CD4-positive, alpha-beta T cell treated with Interleukin-12 subunit alpha and Interleukin-12 subunit beta, for 1 hour (primary cell): Measurements from ENCODE around the gene SEL1L3.
"Not testable (repeated sequence)": the region's sequence is repeated elsewhere in the genome, so short reads cannot be mapped to it uniquely, and the experiment has no call there.

Experiments used
- DNase-seq: peaks from one replicate; pipeline ENCODE4 v3.0.0-alpha.2; 2020

The SEL1L3 gene

GRCh38 chr4:25879587-25879986 lies 16.8 kb upstream of the SEL1L3 start:
- DNase-seq = no peak

GRCh38 chr4:25879091-25879584 lies 16.4 kb upstream of the SEL1L3 start:
- no peak for DNase-seq

GRCh38 chr4:25878676-25879075 lies 15.9 kb upstream of the SEL1L3 start:
- DNase-seq = no peak

- DNase-seq = no peak
Observed at GRCh38 chr4:25875281-25875745, 12.5 kb upstream of the SEL1L3 start.

- no peak for DNase-seq
Observed at GRCh38 chr4:25874655-25875054, 11.9 kb upstream of the SEL1L3 start.

- no peak for DNase-seq
Observed at GRCh38 chr4:25873632-25874129, 10.9 kb upstream of the SEL1L3 start.

GRCh38 chr4:25872851-25873631 lies 10.3 kb upstream of the SEL1L3 start:
- no peak for DNase-seq

- no peak for DNase-seq
Observed at GRCh38 chr4:25870081-25870480, 7.3 kb upstream of the SEL1L3 start.

- DNase-seq = no peak
Observed at GRCh38 chr4:25867781-25868294, 5.0 kb upstream of the SEL1L3 start.

- DNase-seq = not testable (repeated sequence)
Observed at GRCh38 chr4:25866401-25866800, 3.6 kb upstream of the SEL1L3 start.

- no peak for DNase-seq
Observed at GRCh38 chr4:25865586-25865985, 2.8 kb upstream of the SEL1L3 start.

GRCh38 chr4:25863831-25864418 lies 1.1 kb upstream of the SEL1L3 start:
- DNase-seq = no peak

GRCh38 chr4:25863347-25863784 lies 578 bp upstream of the SEL1L3 start:
- DNase-seq = peak; percentile 23

- DNase-seq = peak; percentile 24
Observed at GRCh38 chr4:25861951-25862410, 807 bp downstream of the SEL1L3 start.

GRCh38 chr4:25861280-25861950 lies 1.4 kb downstream of the SEL1L3 start:
- no peak for DNase-seq

GRCh38 chr4:25860586-25861279 lies 2.1 kb downstream of the SEL1L3 start:
- peak; percentile 45 for DNase-seq

GRCh38 chr4:25859429-25860148 lies 3.2 kb downstream of the SEL1L3 start:
- DNase-seq = peak; percentile 71

- no peak for DNase-seq
Observed at GRCh38 chr4:25857851-25858400, 4.9 kb downstream of the SEL1L3 start.

- peak; percentile 20 for DNase-seq
Observed at GRCh38 chr4:25857403-25857802, 5.4 kb downstream of the SEL1L3 start.

- DNase-seq = no peak
Observed at GRCh38 chr4:25856756-25857155, 6.0 kb downstream of the SEL1L3 start.

- DNase-seq = no peak
Observed at GRCh38 chr4:25852103-25852502, 10.7 kb downstream of the SEL1L3 start.
